Measurements from ENCODE around the gene XPR1. TPM values are rescaled to one million over a fixed set of nuclear protein-coding genes. Genes with fewer than 3 reads are reported as not detected.

XPR1 gene
- total RNA-seq, 3 donors from 2014 or later (not counting 1 experiment from before 2014, with no cell fraction given), result 14.8 to 18.2 (median 16.7) TPM

DNA sequence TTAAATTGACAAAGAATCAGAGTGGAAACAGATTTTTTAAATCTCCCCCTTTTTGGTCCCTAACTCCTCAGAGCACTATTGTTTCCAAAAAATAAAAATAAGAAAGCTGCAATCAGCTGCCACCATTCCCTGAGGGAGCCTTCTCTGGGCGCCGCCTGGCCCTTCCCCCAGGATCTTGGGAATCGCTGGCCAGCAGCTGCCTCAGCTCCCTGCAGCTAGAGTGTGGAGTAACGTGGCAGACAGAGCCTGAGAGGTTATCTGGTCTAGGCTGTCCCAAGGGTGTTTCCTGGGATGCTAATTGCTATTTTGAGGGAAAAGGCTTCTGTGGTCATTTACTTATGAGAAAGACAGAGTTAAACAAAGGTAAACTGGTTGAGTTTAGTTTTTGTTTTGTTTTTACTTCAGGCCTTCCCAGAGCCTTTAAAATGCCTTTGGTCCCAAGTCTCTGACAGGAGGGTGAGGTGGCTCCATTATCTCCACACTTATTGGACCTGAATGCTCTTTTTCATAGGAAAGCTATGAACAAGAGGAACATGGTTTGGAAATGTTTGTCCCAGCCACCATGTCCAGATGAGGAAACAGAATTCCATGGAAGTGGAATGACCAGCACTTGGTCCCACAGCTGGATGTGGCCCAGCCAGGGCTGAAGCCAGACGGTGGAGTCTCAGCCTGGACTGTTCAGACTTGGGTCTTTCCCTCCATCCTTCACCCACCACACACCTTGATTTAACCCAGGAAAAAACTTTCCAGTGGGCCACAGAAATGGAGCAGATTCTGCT, 266.8 kb downstream of the XPR1 start:
- Mint-ChIP-seq H3K27ac (no peak overlapping the region), H3K27me3 (ENCODE audit: low read depth in 2 of 2) (peaks cover 0 to 2% of the 10 kb centered on the region in 2 donors), H3K36me3 (no peaks in the 10 kb centered on the region), H3K9me3 (no peaks in the 10 kb centered on the region), H3K4me3 (no peak overlapping the region), H3K4me1 (peaks cover 0 to 2% of the 10 kb centered on the region in 2 donors)
- no peaks in the 10 kb centered on the region for H3K9me3 ChIP-seq (ENCODE audit: control insufficient read depth, insufficient read depth, low read length)
- DNase-seq (no peak), ATAC-seq (no peak)
- 90% methylated on average over 5 of the region's 5 CpGs for WGBS (ENCODE audit: insufficient coverage)
- H3K36me3 ChIP-seq (ENCODE audit: control insufficient read depth, insufficient read depth, low read length), result no peaks in the 10 kb centered on the region
- H3K27me3 ChIP-seq (ENCODE audit: control insufficient read depth, insufficient read depth, low read length), result no peaks in the 10 kb centered on the region
- H3K27ac ChIP-seq (ENCODE audit: low read length), result no peak overlapping the region
- TF ChIP-seq, protein P1, sequence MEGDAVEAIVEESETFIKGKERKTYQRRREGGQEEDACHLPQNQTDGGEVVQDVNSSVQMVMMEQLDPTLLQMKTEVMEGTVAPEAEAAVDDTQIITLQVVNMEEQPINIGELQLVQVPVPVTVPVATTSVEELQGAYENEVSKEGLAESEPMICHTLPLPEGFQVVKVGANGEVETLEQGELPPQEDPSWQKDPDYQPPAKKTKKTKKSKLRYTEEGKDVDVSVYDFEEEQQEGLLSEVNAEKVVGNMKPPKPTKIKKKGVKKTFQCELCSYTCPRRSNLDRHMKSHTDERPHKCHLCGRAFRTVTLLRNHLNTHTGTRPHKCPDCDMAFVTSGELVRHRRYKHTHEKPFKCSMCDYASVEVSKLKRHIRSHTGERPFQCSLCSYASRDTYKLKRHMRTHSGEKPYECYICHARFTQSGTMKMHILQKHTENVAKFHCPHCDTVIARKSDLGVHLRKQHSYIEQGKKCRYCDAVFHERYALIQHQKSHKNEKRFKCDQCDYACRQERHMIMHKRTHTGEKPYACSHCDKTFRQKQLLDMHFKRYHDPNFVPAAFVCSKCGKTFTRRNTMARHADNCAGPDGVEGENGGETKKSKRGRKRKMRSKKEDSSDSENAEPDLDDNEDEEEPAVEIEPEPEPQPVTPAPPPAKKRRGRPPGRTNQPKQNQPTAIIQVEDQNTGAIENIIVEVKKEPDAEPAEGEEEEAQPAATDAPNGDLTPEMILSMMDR (IDR thresholded peaks at IDR 0.05), result no peak
- no peaks in the 10 kb centered on the region for H3K4me1 ChIP-seq (ENCODE audit: control insufficient read depth, insufficient read depth, low read length)
- intact Hi-C loops (cut with micrococcal nuclease), result no loop called here
- no peak overlapping the region for H3K4me3 ChIP-seq (ENCODE audit: low read length)

DNA sequence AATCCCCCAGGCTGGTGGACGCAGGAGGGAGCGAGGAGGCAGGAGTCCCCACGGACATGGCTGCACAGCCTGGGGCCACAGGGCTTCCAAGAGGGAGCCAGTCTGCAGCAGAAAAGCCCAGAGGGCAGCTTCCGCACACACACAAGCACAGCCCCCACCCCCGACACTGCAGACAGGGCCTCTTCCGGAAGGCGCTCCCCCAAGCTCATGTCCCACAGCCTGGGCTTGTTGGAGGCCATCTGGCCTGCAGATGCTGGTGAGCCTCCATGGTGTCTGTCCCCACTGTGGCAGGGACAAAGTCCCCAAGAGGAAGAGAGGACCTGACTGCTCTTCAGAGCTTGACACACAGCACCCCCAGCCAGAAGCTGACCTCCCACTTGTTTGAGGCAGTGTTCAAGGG, 267.4 kb downstream of the XPR1 start:
- no peaks in the 10 kb centered on the region for H3K4me1 ChIP-seq (ENCODE audit: control insufficient read depth, insufficient read depth, low read length)
- DNase-seq, result no peak
- no peak overlapping the region for H3K4me3 ChIP-seq (ENCODE audit: low read length)
- ATAC-seq, result no peak
- no peaks in the 10 kb centered on the region for H3K36me3 ChIP-seq (ENCODE audit: control insufficient read depth, insufficient read depth, low read length)
- Mint-ChIP-seq H3K4me3 (no peak overlapping the region), H3K36me3 (no peaks in the 10 kb centered on the region), H3K4me1 (no peaks in the 10 kb centered on the region), H3K27ac (no peak overlapping the region), H3K9me3 (no peaks in the 10 kb centered on the region), H3K27me3 (ENCODE audit: low read depth in 2 of 2) (peaks cover 0 to 2% of the 10 kb centered on the region in 2 donors)
- no peak overlapping the region for H3K27ac ChIP-seq (ENCODE audit: low read length)
- no peaks in the 10 kb centered on the region for H3K9me3 ChIP-seq (ENCODE audit: control insufficient read depth, insufficient read depth, low read length)
- 83% methylated on average over 7 of the region's 7 CpGs for WGBS (ENCODE audit: insufficient coverage)
- no peaks in the 10 kb centered on the region for H3K27me3 ChIP-seq (ENCODE audit: control insufficient read depth, insufficient read depth, low read length)
- intact Hi-C loops (cut with micrococcal nuclease), result no loop called here
- TF ChIP-seq, protein P1 (IDR thresholded peaks at IDR 0.05), result no peak

DNA sequence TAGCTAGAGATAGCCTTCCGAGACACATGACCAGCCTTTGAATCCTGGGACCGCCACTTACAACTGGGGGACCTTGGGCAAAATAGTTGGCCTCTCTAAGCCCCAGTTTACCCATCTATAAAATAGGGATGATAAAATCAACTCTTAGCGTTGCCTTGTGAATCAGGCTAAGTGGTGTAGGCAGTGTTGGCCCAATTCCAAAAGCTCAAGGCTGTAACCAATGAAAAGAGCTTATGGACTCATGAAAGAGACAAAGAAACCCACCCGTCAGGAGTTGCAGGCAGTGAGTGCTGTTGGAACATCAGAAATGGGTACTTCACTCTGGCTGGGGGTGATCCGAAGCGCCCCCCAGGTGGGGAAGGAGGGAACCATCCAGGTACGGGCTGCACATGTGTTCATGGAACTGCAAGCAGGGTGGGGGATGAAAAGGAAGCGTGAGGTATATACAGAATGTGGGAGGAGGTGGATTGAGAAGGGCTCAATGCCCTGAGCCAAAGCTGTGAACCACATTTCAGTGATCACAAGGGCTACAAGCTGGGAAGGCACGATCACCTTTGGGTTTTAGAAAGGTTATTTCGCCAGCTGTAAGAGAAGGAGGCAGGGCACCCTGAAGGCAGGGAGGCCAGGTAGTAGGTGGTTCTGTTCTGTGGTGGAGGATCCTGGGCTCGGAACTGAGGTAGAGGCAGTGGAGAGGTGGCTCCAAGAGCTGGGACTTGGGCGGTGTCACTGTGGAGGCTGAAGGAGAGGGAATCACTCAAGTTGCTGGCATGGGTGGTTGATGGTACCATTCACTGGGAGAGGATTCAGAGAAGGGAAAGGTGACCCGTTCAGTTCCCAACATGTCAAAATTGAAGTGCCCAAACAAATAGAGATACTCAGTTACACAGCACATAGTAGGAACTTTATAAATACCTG, 269.5 kb downstream of the XPR1 start:
- no peak for ATAC-seq
- no peak overlapping the region for H3K4me3 Mint-ChIP-seq
- intact Hi-C loops (cut with micrococcal nuclease), result no loop called here
- Histone ChIP-seq H3K4me3 (ENCODE audit: low read length) (no peak overlapping the region), H3K27me3 (ENCODE audit: control insufficient read depth, insufficient read depth, low read length) (no peaks in the 10 kb centered on the region), H3K27ac (ENCODE audit: low read length) (no peak overlapping the region), H3K36me3 (ENCODE audit: control insufficient read depth, insufficient read depth, low read length) (no peaks in the 10 kb centered on the region), H3K9me3 (ENCODE audit: control insufficient read depth, insufficient read depth, low read length) (no peaks in the 10 kb centered on the region), H3K4me1 (ENCODE audit: control insufficient read depth, insufficient read depth, low read length) (no peaks in the 10 kb centered on the region)
- 86% methylated on average over 12 of the region's 13 CpGs for WGBS (ENCODE audit: insufficient coverage)
- TF ChIP-seq, protein P1 (IDR thresholded peaks at IDR 0.05), result no peak
- H3K4me1 Mint-ChIP-seq, result no peaks in the 10 kb centered on the region
- peaks cover 0 to 2% of the 10 kb centered on the region in 2 donors for H3K27me3 Mint-ChIP-seq (ENCODE audit: low read depth in 2 of 2)
- no peak overlapping the region for H3K27ac Mint-ChIP-seq
- DNase-seq, result no peak
- H3K36me3 Mint-ChIP-seq, result no peaks in the 10 kb centered on the region
- H3K9me3 Mint-ChIP-seq, result no peaks in the 10 kb centered on the region

Measured in natural killer cell (primary cell).